SK-N-MC (cell line): ENCODE results near the gene EFL1.
"Not testable (repeated sequence)": the region's sequence is repeated elsewhere in the genome, so short reads cannot be mapped to it uniquely, and the experiment has no call there.

Source experiments
- EZH2 ChIP-seq: fragments of 200-600 bp; sonication (generic); IDR thresholded peaks from one replicate; pipeline ENCODE4 v1.6.1; 2017; ENCODE audit warnings: antibody characterized with exemption
- POLR2AphosphoS5 ChIP-seq: IDR thresholded peaks from 2 replicates; pipeline ENCODE4 v1.6.1; 2012; ENCODE audit warnings: mild to moderate bottlenecking, low read depth, low read length, borderline replicate concordance

DNA sequence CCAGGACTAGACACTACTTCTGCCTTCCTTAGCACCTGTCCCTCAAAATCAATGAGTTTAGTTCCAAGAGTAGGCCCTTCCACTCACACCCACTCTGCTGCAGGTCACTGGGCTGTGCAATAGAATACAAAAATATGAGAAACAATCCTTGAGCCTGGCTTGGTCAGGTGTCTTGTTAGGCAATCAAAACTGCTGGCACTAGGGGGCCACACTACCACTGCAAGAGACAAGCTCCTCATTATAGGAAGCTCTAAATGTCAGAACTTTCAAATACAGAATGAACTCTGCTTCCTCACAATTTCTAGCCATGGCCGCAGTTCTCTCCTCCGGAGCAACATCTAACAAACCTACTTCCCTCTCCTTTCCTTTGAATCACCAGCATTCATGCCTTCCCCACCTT, 41.0 kb downstream of the EFL1 start:
- not testable (repeated sequence) for TF ChIP-seq POLR2AphosphoS5, EZH2
